ENCODE results near the gene KCNMA1. TPM values are rescaled to one million over a fixed set of nuclear protein-coding genes. Genes with fewer than 3 reads are reported as not detected.

The KCNMA1 gene
- total and polyA plus RNA-seq, 9 of the 15 experiments (the other 6 are each of a cell fraction or from before 2014, with no cell fraction given) = 0.01 to 0.95 (median 0.15) TPM; not detected in 4

DNA sequence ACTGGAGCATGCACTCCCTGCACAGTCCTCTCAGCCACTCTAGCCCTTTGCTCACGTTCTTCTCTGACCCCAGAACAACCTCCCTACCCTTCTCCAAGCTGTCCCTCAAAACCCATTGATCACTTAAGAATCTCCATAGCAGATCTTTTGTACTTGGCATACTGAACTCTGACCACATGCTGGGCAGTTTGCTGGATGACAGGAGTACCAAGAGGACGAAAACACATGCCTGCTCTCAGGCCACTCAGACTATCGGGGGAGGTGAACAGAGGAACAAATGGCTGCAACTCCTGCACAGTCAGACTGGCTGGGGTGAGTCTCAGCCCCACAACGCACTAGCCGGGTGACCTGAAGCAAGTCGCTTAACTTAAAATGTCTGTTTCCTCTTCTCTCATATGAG is 52.7 kb downstream of the KCNMA1 start:
- BruUV-seq (replicated peaks) = no TSS peak
- Histone ChIP-seq H3K27ac (ENCODE audit: extremely low read depth, low read depth, low read length) (no peak overlapping the region), H3K4me3 (no peak overlapping the region), H3K4me1 (replicated peaks in 1 of 2; ENCODE audit: control insufficient read depth in 2 of 2, insufficient read depth in 2 of 2, low read length in 2 of 2) (peaks cover 0 to 3% of the 10 kb centered on the region in 2 experiments; a peak in 2 of 5 replicates), H3K27me3 (ENCODE audit: control insufficient read depth in 2 of 2, insufficient read depth in 2 of 2, low read length in 2 of 2) (peaks cover 2 to 18% of the 10 kb centered on the region in 2 experiments; a peak in 2 of 5 replicates), H3K36me3 (ENCODE audit: control insufficient read depth, insufficient read depth, low read length) (no peaks in the 10 kb centered on the region), H4K20me1 (replicated peaks; ENCODE audit: control insufficient read depth, insufficient read depth, low read length) (no peaks in the 10 kb centered on the region), H3K4me2 (ENCODE audit: insufficient read depth, low read length) (no peak overlapping the region), H3K79me2 (ENCODE audit: control insufficient read depth, insufficient read depth, low read length) (no peaks in the 10 kb centered on the region), H2AFZ (ENCODE audit: low read depth, low read length) (no peak overlapping the region), H3K9ac (ENCODE audit: insufficient read depth in 1 of 2, low read depth in 2 of 2, low read length in 2 of 2) (no peak overlapping the region), H3K9me1 (ENCODE audit: control insufficient read depth, insufficient read depth, low read length) (no peaks in the 10 kb centered on the region), H3K9me3 (replicated peaks; ENCODE audit: control insufficient read depth, insufficient read depth, low read depth, low read length) (no peaks in the 10 kb centered on the region)
- POLR2A ChIA-PET = interaction anchor here (0.9 kb wide), 1 partner anchor 8 kb away, joined by 3 read pairs; no protein-coding TSS in a partner anchor
- WGBS (ENCODE audit: insufficient coverage, low coverage, missing lambda C conversion rate) = 7% methylated on average over 6 of the region's 6 CpGs
- FAIRE-seq (no peak), ATAC-seq (no peak), DNase-seq (ENCODE audit: extremely low read depth in 1 of 4, low spot score in 3 of 4) (no peak)
- TF ChIP-seq TARDBP (IDR thresholded peaks at IDR 0.05) (no peak), WHSC1 (IDR thresholded peaks at IDR 0.05; ENCODE audit: low read length) (no peak), NCOA2 (IDR thresholded peaks at IDR 0.05; ENCODE audit: partially characterized antibody in 2 of 2) (no peak), FOXA3 (CRISPR knock-in tag; conservative IDR thresholded peaks at IDR 0.05 in 1 of 2, IDR thresholded peaks at IDR 0.05 in 1 of 2) (no peak), KDM1A (IDR thresholded peaks at IDR 0.05) (no peak), SIN3B (IDR thresholded peaks at IDR 0.05; ENCODE audit: low read depth) (no peak), SP1 (CRISPR knock-in tag; IDR thresholded peaks at IDR 0.05) (no peak), ARID3B (CRISPR knock-in tag; IDR thresholded peaks at IDR 0.05; ENCODE audit: borderline replicate concordance) (no peak), CHD1 (IDR thresholded peaks at IDR 0.05; ENCODE audit: low read length) (no peak), ZNF354B (CRISPR knock-in tag; IDR thresholded peaks at IDR 0.05) (no peak), KLF16 (IDR thresholded peaks at IDR 0.05) (no peak), TSC22D4 (tag; IDR thresholded peaks at IDR 0.05) (no peak), NONO (IDR thresholded peaks at IDR 0.05; ENCODE audit: low read depth in 2 of 2, low read length in 1 of 2) (no peak), EWSR1 (IDR thresholded peaks at IDR 0.05; ENCODE audit: borderline replicate concordance, low read depth, partially characterized antibody) (no peak), MCM2 (IDR thresholded peaks at IDR 0.05; ENCODE audit: low read depth) (no peak)
- TF ChIP-seq, protein P1, sequence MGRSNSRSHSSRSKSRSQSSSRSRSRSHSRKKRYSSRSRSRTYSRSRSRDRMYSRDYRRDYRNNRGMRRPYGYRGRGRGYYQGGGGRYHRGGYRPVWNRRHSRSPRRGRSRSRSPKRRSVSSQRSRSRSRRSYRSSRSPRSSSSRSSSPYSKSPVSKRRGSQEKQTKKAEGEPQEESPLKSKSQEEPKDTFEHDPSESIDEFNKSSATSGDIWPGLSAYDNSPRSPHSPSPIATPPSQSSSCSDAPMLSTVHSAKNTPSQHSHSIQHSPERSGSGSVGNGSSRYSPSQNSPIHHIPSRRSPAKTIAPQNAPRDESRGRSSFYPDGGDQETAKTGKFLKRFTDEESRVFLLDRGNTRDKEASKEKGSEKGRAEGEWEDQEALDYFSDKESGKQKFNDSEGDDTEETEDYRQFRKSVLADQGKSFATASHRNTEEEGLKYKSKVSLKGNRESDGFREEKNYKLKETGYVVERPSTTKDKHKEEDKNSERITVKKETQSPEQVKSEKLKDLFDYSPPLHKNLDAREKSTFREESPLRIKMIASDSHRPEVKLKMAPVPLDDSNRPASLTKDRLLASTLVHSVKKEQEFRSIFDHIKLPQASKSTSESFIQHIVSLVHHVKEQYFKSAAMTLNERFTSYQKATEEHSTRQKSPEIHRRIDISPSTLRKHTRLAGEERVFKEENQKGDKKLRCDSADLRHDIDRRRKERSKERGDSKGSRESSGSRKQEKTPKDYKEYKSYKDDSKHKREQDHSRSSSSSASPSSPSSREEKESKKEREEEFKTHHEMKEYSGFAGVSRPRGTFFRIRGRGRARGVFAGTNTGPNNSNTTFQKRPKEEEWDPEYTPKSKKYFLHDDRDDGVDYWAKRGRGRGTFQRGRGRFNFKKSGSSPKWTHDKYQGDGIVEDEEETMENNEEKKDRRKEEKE (IDR thresholded peaks at IDR 0.05; ENCODE audit: borderline replicate concordance in 1 of 2, control insufficient read depth in 1 of 2, low read depth in 2 of 2, low read length in 1 of 2) = no peak
- TF ChIP-seq, protein P2, sequence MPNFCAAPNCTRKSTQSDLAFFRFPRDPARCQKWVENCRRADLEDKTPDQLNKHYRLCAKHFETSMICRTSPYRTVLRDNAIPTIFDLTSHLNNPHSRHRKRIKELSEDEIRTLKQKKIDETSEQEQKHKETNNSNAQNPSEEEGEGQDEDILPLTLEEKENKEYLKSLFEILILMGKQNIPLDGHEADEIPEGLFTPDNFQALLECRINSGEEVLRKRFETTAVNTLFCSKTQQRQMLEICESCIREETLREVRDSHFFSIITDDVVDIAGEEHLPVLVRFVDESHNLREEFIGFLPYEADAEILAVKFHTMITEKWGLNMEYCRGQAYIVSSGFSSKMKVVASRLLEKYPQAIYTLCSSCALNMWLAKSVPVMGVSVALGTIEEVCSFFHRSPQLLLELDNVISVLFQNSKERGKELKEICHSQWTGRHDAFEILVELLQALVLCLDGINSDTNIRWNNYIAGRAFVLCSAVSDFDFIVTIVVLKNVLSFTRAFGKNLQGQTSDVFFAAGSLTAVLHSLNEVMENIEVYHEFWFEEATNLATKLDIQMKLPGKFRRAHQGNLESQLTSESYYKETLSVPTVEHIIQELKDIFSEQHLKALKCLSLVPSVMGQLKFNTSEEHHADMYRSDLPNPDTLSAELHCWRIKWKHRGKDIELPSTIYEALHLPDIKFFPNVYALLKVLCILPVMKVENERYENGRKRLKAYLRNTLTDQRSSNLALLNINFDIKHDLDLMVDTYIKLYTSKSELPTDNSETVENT (CRISPR knock-in tag; IDR thresholded peaks at IDR 0.05) = no peak
- CTCF ChIA-PET (ENCODE audit: low intra/inter-chr PET ratio) = no interaction called here
- intact Hi-C loops (cut with micrococcal nuclease) (no loop called here), in situ Hi-C loops (cut with MboI) (no loop called here)
